HuH-7 (cell line): ENCODE results near the gene GSTT2B.
A peak's percentile ranks its signal among the peaks of the same experiment; 100 is the strongest.
"Not testable (repeated sequence)": the region's sequence is repeated elsewhere in the genome, so short reads cannot be mapped to it uniquely, and the experiment has no call there.

Experiments
- DNase-seq: peaks from one replicate; pipeline ENCODE4 v3.0.0; 2011; ENCODE audit warnings: low spot score

GSTT2B gene

GRCh38 chr22:23986089-23986488 is 25.1 kb upstream of the GSTT2B start:
- DNase-seq: not testable (repeated sequence)

- peak; percentile 59 for DNase-seq
Observed at GRCh38 chr22:23984430-23984829, 23.4 kb upstream of the GSTT2B start.

- not testable (repeated sequence) for DNase-seq
Observed at GRCh38 chr22:23980567-23980966, 19.6 kb upstream of the GSTT2B start.

- DNase-seq: not testable (repeated sequence)
Observed at GRCh38 chr22:23979557-23980240, 18.7 kb upstream of the GSTT2B start, which contains the start of gene GSTT2. Gene GSTT2 (plus strand): TSS chr22:23980134.

- DNase-seq: not testable (repeated sequence)
Observed at GRCh38 chr22:23977304-23977703, 16.3 kb upstream of the GSTT2B start.

- DNase-seq: not testable (repeated sequence)
Observed at GRCh38 chr22:23974836-23975352, 13.9 kb upstream of the GSTT2B start.

GRCh38 chr22:23974345-23974744 is 13.3 kb upstream of the GSTT2B start, which contains the start of gene DDT:
Gene DDT (minus strand): TSS chr22:23974441. CDS start chr22:23974414, 27 bp downstream.
- DNase-seq: not testable (repeated sequence)

- not testable (repeated sequence) for DNase-seq
Observed at GRCh38 chr22:23971927-23972326, 10.9 kb upstream of the GSTT2B start.

GRCh38 chr22:23970816-23971486 is 10.0 kb upstream of the GSTT2B start:
- no peak for DNase-seq

- no peak for DNase-seq
Observed at GRCh38 chr22:23970201-23970641, 9.2 kb upstream of the GSTT2B start.

GRCh38 chr22:23969071-23969470 is 8.1 kb upstream of the GSTT2B start:
- DNase-seq: no peak

GRCh38 chr22:23966568-23966967 is 5.6 kb upstream of the GSTT2B start, which contains the start of gene DDTL:
Gene DDTL (plus strand): TSS chr22:23966888. CDS start chr22:23966915, 27 bp downstream.
- not testable (repeated sequence) for DNase-seq

- not testable (repeated sequence) for DNase-seq
Observed at GRCh38 chr22:23966094-23966493, 5.1 kb upstream of the GSTT2B start.

GRCh38 chr22:23956301-23956900 is 4.6 kb downstream of the GSTT2B start:
- DNase-seq: not testable (repeated sequence)

- DNase-seq: not testable (repeated sequence)
Observed at GRCh38 chr22:23955886-23956285, 5.1 kb downstream of the GSTT2B start.

- DNase-seq: not testable (repeated sequence)
Observed at GRCh38 chr22:23954991-23955305, 6.0 kb downstream of the GSTT2B start.

- DNase-seq: not testable (repeated sequence)
Observed at GRCh38 chr22:23954193-23954990, 6.6 kb downstream of the GSTT2B start.

GRCh38 chr22:23953485-23953884 is 7.5 kb downstream of the GSTT2B start:
- DNase-seq: not testable (repeated sequence)

- DNase-seq: not testable (repeated sequence)
Observed at GRCh38 chr22:23952794-23953405, 8.1 kb downstream of the GSTT2B start.

- not testable (repeated sequence) for DNase-seq
Observed at GRCh38 chr22:23951383-23951782, 9.6 kb downstream of the GSTT2B start.

GRCh38 chr22:23949764-23950163 is 11.2 kb downstream of the GSTT2B start:
- DNase-seq: not testable (repeated sequence)
